ENCODE results near the gene EIF4E.
"Not testable (repeated sequence)": the region's sequence is repeated elsewhere in the genome, so short reads cannot be mapped to it uniquely, and the experiment has no call there.

The EIF4E gene

GRCh38 chr4:98873059-98873458, 55.9 kb downstream of the EIF4E start:
- no peak overlapping the region for H3K27ac Mint-ChIP-seq

GRCh38 chr4:98872120-98872906, 56.6 kb downstream of the EIF4E start:
- H3K4me3 Mint-ChIP-seq; H3K9me3 Mint-ChIP-seq (ENCODE audit: low read depth); H3K27me3 Mint-ChIP-seq; H3K27ac Mint-ChIP-seq; H3K4me1 Mint-ChIP-seq (ENCODE audit: low read depth); H3K36me3 Mint-ChIP-seq: not testable (repeated sequence)

More at GRCh38 chr4:98873059-98873458, 55.9 kb downstream of the EIF4E start:
- H3K9me3 Mint-ChIP-seq (ENCODE audit: low read depth): no peaks in the 10 kb centered on the region
- peaks cover 1% of the 10 kb centered on the region for H3K4me1 Mint-ChIP-seq (ENCODE audit: low read depth)
- H3K4me3 Mint-ChIP-seq: no peak overlapping the region
- H3K36me3 Mint-ChIP-seq: peaks cover 11% of the 10 kb centered on the region
- no peaks in the 10 kb centered on the region for H3K27me3 Mint-ChIP-seq

GRCh38 chr4:98867648-98868047, 61.3 kb downstream of the EIF4E start:
- peaks cover 1% of the 10 kb centered on the region for H3K4me1 Mint-ChIP-seq (ENCODE audit: low read depth)
- H3K27ac Mint-ChIP-seq: no peak overlapping the region
- H3K9me3 Mint-ChIP-seq (ENCODE audit: low read depth): no peaks in the 10 kb centered on the region
- no peak overlapping the region for H3K4me3 Mint-ChIP-seq
- peaks cover 2% of the 10 kb centered on the region for H3K36me3 Mint-ChIP-seq
- H3K27me3 Mint-ChIP-seq: no peaks in the 10 kb centered on the region

GRCh38 chr4:98865059-98865458, 63.9 kb downstream of the EIF4E start:
- H3K9me3 Mint-ChIP-seq (ENCODE audit: low read depth): no peaks in the 10 kb centered on the region
- H3K4me1 Mint-ChIP-seq (ENCODE audit: low read depth): no peaks in the 10 kb centered on the region
- H3K36me3 Mint-ChIP-seq: no peaks in the 10 kb centered on the region
- H3K27ac Mint-ChIP-seq: no peak overlapping the region
- H3K4me3 Mint-ChIP-seq: no peak overlapping the region
- no peaks in the 10 kb centered on the region for H3K27me3 Mint-ChIP-seq

- Mint-ChIP-seq H3K9me3 (ENCODE audit: low read depth) (no peaks in the 10 kb centered on the region), H3K36me3 (no peaks in the 10 kb centered on the region), H3K27me3 (no peaks in the 10 kb centered on the region), H3K4me3 (no peak overlapping the region), H3K27ac (no peak overlapping the region), H3K4me1 (ENCODE audit: low read depth) (no peaks in the 10 kb centered on the region)
Observed at GRCh38 chr4:98864560-98864959, 64.4 kb downstream of the EIF4E start.

GRCh38 chr4:98862371-98862770, 66.6 kb downstream of the EIF4E start:
- Mint-ChIP-seq H3K9me3 (ENCODE audit: low read depth) (no peaks in the 10 kb centered on the region), H3K4me3 (no peak overlapping the region), H3K27ac (no peak overlapping the region), H3K27me3 (no peaks in the 10 kb centered on the region), H3K36me3 (no peaks in the 10 kb centered on the region), H3K4me1 (ENCODE audit: low read depth) (no peaks in the 10 kb centered on the region)

- Mint-ChIP-seq H3K27me3 (no peaks in the 10 kb centered on the region), H3K27ac (no peak overlapping the region), H3K36me3 (no peaks in the 10 kb centered on the region), H3K9me3 (ENCODE audit: low read depth) (no peaks in the 10 kb centered on the region), H3K4me3 (no peak overlapping the region), H3K4me1 (ENCODE audit: low read depth) (no peaks in the 10 kb centered on the region)
Observed at GRCh38 chr4:98861100-98861884, 67.6 kb downstream of the EIF4E start.

GRCh38 chr4:98851806-98852205, 77.1 kb downstream of the EIF4E start:
- Mint-ChIP-seq H3K27me3 (peaks cover 9% of the 10 kb centered on the region), H3K27ac (no peak overlapping the region), H3K36me3 (no peaks in the 10 kb centered on the region), H3K9me3 (ENCODE audit: low read depth) (no peaks in the 10 kb centered on the region), H3K4me3 (no peak overlapping the region), H3K4me1 (ENCODE audit: low read depth) (no peaks in the 10 kb centered on the region)

GRCh38 chr4:98850937-98851336, 78.0 kb downstream of the EIF4E start:
- Mint-ChIP-seq H3K27ac (no peak overlapping the region), H3K4me3 (no peak overlapping the region), H3K27me3 (peaks cover 9% of the 10 kb centered on the region), H3K4me1 (ENCODE audit: low read depth) (no peaks in the 10 kb centered on the region), H3K9me3 (ENCODE audit: low read depth) (no peaks in the 10 kb centered on the region), H3K36me3 (no peaks in the 10 kb centered on the region)

GRCh38 chr4:98848448-98848847, 80.5 kb downstream of the EIF4E start:
- no peak overlapping the region for H3K4me3 Mint-ChIP-seq
- H3K4me1 Mint-ChIP-seq (ENCODE audit: low read depth): no peaks in the 10 kb centered on the region
- H3K9me3 Mint-ChIP-seq (ENCODE audit: low read depth): no peaks in the 10 kb centered on the region
- H3K36me3 Mint-ChIP-seq: peaks cover 3% of the 10 kb centered on the region
- H3K27ac Mint-ChIP-seq: no peak overlapping the region
- peaks cover 9% of the 10 kb centered on the region for H3K27me3 Mint-ChIP-seq

- H3K27me3 Mint-ChIP-seq: no peaks in the 10 kb centered on the region
- H3K9me3 Mint-ChIP-seq (ENCODE audit: low read depth): no peaks in the 10 kb centered on the region
- no peaks in the 10 kb centered on the region for H3K4me1 Mint-ChIP-seq (ENCODE audit: low read depth)
- peaks cover 7% of the 10 kb centered on the region for H3K36me3 Mint-ChIP-seq
- H3K4me3 Mint-ChIP-seq: no peak overlapping the region
- H3K27ac Mint-ChIP-seq: no peak overlapping the region
Observed at GRCh38 chr4:98845960-98846359, 83.0 kb downstream of the EIF4E start.

GRCh38 chr4:98842917-98843316, 86.0 kb downstream of the EIF4E start:
- not testable (repeated sequence) for H3K4me3 Mint-ChIP-seq; H3K4me1 Mint-ChIP-seq (ENCODE audit: low read depth); H3K36me3 Mint-ChIP-seq; H3K27me3 Mint-ChIP-seq; H3K27ac Mint-ChIP-seq; H3K9me3 Mint-ChIP-seq (ENCODE audit: low read depth)

GRCh38 chr4:98838977-98839618, 89.8 kb downstream of the EIF4E start:
- Mint-ChIP-seq H3K4me1 (ENCODE audit: low read depth) (no peaks in the 10 kb centered on the region), H3K36me3 (peaks cover 5% of the 10 kb centered on the region), H3K4me3 (no peak overlapping the region), H3K27ac (no peak overlapping the region), H3K27me3 (no peaks in the 10 kb centered on the region), H3K9me3 (ENCODE audit: low read depth) (no peaks in the 10 kb centered on the region)

- Mint-ChIP-seq H3K4me3 (no peak overlapping the region), H3K36me3 (peaks cover 5% of the 10 kb centered on the region), H3K4me1 (ENCODE audit: low read depth) (no peaks in the 10 kb centered on the region), H3K27me3 (no peaks in the 10 kb centered on the region), H3K9me3 (ENCODE audit: low read depth) (no peaks in the 10 kb centered on the region), H3K27ac (no peak overlapping the region)
Observed at GRCh38 chr4:98838531-98838930, 90.4 kb downstream of the EIF4E start.

GRCh38 chr4:98833384-98833783, 95.5 kb downstream of the EIF4E start:
- peaks cover 3% of the 10 kb centered on the region for H3K4me1 Mint-ChIP-seq (ENCODE audit: low read depth)
- H3K36me3 Mint-ChIP-seq: no peaks in the 10 kb centered on the region
- no peak overlapping the region for H3K4me3 Mint-ChIP-seq
- H3K27ac Mint-ChIP-seq: no peak overlapping the region
- no peaks in the 10 kb centered on the region for H3K9me3 Mint-ChIP-seq (ENCODE audit: low read depth)
- no peaks in the 10 kb centered on the region for H3K27me3 Mint-ChIP-seq
